Bone marrow (tissue), 2 donors: ENCODE results near the gene YPEL5.
A peak's percentile ranks its signal among the peaks of the same experiment; 100 is the strongest.
"Not testable (repeated sequence)": the region's sequence is repeated elsewhere in the genome, so short reads cannot be mapped to it uniquely, and the experiment has no call there.

ENCODE experiments used
- DNase-seq, 2 donors: peaks; one replicate each; lab custom pipeline; 2025; lab: John Stamatoyannopoulos, UW

YPEL5 gene

DNA sequence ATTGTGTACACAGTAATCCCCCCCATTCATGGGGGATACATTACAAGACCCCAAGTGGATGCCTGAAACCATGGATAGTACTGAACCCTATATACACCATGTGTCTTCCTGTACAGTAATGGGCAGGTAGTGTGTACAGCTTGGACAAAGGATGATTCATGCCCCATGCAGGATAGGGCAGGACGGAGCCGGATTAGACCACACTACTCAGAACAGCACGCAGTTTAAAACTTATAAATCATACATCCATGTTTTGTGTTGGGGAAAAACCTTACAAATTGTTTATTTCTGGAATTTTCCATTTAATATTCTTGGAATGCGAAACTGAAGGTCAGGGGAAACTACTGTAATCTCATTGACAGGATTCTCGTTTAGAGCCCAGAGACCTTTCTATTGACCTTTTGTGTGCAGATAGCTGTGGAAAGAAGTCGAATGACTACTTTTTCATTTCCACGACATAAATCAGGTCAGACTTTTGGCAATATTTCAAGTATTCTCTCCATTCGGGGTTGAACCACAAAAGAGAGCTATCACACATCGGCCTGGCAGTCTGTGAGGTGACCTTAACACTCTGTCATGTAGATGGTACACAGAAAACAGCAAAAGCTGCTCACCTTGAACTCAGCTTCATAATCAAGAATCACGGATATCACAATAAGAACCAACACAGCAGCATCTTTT lies 9.9 kb upstream of the YPEL5 start:
- no peak for DNase-seq

DNA sequence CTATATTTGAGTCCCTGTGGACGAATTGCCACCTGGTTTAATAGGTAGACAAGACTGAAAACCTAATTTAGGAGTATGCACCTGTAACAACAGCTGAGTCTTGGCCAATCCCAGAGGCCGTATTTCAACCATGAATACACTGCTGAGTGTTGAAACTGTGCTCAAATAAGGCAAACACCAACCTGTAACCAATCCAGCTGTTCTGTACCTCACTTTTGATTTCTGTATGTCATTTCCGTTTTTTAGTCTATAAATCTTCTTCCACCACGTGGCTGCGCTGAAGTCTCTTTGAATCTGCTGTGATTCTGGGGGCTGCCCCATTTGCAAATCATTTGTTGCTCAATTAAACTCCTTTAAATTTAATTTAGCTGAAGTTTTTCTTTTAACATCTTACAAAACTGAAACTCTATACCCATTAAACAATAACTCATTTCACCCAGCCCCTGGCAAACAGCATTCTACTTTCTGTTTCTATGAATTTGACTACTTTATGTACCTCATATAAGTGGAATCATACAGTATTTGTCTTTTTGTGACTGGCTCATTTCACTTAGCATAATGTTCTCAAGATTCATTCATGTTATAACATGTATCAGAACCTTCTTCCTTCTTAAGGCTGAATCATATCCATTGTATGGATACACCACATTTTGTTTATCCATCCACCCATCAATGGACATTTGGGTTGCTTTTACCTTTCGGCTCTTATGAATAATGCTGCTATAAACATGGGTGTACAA lies 7.5 kb upstream of the YPEL5 start:
- DNase-seq: peak in 1 of 2 donors; percentile 11

- DNase-seq: no peak
These were observed 5.7 kb upstream of the YPEL5 start for GRCh38 chr2:30141136-30141535.

DNA sequence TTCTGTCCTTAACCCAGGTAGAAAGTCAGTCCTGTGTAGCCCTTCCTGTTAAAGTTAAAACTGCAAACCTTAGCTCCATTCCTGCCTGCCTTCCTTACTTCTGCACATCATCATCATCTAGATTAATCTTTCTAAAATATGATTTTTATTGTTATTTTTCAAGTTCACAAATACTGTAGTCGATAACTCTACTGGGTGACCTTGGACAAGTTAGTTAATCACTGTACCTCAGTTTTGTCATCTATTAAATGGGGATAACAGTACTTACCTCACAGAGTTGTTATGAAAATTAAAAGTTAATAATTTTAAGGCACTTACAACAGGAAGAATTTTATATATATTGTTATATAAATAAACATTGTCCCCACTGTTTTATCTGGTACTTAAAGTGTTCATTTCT lies 2.5 kb upstream of the YPEL5 start:
- DNase-seq: no peak

DNA sequence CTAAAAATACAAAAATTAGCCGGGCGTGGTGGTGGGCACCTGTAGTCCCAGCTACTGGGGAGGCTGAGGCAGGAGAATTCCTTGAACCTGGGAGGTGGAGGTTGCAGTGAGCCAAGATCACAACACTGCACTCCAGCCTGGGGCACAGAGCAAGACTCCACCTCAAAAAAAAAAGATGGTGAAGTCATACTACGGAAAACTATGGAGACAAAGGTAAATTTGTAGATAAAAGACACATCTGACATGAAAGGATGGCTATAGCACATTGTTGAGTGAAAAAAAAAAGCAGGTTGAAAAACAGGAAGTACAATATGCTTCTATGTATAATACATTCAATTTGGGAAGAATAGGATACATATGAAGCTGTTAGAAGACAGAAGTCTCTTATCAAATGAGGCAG lies 1.9 kb upstream of the YPEL5 start:
- DNase-seq: not testable (repeated sequence)

GRCh38 chr2:30145826-30146336 lies 926 bp upstream of the YPEL5 start:
- DNase-seq: no peak

DNA sequence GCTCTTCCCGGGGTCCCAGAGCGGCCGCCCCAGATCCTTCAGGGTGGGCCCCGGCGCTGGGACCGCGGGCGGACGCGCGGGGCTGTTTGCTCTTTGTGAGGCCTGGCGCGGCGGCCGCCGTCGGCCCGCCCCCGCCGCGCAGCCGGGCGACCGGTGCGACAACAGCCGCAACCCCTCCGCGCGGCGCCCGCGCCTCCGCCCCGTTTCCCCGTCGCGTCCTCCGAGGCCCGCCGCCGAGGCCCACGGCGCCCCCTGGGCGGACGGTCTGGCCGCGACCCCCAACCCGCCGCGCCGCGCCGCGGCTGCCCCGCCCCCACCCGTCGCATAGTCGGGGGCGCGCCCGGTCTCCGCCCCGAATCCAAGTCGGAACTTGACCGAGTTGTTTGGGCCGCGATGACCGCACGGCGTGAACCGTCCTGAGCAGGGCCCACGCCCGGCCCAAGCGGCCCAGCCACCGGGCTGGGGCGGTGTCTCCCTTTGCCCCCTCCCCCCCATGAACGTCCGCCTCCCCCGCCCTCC lies 448 bp downstream of the YPEL5 start:
- DNase-seq: no peak

GRCh38 chr2:30147715-30148610 lies 1.2 kb downstream of the YPEL5 start:
- peak; percentile 57 to 58 for DNase-seq

DNA sequence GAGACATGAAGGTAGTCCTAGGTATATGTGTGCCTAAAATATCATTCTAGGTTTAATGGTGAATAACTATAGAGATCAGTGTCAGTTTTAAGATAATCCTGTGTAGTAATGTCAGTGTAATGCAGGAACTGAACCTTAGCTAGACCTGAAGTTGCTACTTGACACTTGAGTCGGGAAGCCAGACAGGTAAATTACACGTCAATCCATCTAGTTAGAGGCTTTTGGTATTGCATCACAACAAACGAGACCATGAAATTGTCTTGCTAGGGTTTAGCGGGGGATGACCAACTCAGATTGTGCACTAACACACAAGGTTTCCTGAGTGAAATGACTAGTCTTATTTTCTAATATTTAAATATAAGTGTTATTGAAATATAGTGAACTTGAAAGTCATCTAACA lies 2.0 kb downstream of the YPEL5 start:
- no peak for DNase-seq

DNA sequence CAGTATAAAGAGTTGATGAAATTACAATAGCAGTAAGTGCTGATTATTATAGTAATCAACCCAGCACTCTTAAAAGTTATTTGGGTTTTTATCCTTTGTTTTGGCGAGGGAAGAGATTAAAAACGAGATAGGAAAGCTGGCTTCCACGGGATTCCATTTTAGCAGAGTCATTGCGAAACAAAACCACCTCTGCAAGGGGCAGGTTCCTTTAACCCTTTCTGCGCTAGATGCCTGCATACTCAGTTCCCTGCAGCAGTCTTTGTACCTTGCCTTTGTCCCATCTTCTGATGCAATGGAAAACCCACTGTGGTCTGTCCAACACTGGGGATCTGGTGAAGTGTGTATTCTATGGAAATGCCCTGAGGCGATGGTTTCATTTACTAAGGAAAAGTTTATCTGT lies 2.7 kb downstream of the YPEL5 start:
- DNase-seq: no peak

GRCh38 chr2:30149976-30150375 lies 3.2 kb downstream of the YPEL5 start:
- no peak for DNase-seq

- DNase-seq: no peak
These were observed 4.0 kb downstream of the YPEL5 start for GRCh38 chr2:30150786-30151185.

DNA sequence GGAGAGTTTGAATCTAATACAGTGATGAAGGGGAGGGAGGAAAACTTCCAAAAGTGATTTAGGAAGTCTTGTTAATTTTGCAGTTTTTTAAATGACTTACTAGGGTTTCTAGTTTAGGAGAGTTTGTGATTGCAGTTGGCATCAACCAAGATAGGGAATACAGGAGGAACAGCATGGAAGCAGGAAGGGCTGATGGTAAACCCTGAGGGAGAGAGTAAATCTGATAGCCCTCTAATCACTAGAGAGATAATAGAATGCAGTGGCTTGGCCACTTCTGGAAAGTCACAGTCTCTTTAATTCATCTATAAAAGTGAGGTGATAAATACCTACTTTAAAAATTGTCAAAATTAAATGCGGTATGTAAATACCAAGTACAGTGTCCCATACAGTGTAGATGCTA lies 5.6 kb downstream of the YPEL5 start:
- no peak for DNase-seq

- DNase-seq: no peak
These were observed 8.4 kb downstream of the YPEL5 start for GRCh38 chr2:30155202-30155601.

DNA sequence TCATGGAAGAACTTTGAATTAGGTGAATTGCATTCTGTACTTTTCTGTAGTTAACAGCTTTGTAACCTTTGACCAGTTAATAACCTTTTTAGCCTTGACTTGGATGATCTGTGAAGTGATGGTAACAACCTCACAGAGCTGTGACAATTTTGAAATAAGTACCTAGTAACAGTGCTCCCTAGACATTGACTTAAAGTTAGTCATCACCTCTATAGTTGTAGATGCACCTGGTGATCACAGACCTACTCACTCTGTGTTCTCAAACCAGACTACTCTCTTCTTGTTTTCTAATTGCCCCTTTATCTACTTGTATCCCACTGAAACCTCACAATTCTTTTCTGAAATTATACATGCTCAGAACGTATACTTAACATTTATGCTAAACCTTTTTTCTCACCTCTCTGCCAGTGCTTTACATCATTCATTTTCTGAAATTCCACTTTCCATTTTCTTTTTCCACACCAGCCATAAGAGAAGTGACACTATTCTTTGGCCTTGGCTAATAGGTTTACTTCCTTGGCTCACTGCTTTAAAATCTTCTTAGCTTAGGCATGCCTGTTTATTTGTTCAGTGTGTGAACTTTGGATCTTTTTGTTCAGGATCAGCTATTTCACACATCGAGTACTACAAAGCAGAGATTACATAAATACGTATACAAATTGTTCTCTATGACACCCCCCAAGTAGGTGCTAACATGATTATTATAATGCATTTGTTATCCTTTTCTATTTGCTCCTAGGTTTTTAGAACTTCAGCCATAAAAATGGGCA lies 9.3 kb downstream of the YPEL5 start:
- no peak for DNase-seq

DNA sequence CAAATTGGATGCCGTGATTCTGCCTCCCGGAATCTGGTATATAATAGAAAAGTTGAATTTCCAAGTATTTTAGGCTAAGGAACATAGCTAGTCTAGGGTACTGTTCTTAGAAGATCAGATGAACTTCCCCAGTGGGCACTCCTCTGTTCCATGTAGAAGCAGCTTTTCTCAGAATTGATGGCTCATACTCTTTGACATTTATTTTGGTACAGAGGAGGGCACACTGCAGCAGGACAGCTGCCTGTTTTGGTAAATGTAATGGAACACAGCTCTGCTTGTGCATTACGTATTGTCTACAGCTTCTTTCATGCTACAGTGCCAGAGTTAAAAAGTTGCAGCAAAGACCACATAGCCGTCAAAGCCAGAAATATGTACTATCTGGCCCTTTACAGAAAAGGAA lies 10.8 kb downstream of the YPEL5 start:
- DNase-seq: no peak

DNA sequence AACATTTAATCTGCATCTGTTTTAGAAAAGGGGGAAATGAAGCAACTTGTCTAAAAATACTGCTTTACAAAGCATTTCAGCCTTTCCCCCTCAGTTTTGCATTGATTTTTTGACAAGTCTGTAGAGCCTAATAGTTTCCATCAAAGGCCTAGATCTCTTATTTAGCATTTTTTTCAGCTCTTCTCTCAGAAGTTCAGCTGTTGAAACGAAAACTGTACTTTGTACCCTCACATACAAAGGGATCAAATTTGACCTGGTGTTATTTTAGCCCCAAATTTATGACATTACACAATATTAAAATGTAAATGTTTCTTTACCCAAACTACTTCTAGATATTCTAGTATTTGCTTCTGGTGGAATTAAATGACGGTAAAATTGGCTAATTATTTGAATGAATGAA lies 13.0 kb downstream of the YPEL5 start:
- DNase-seq: no peak

- no peak for DNase-seq
These were observed 15.3 kb downstream of the YPEL5 start for GRCh38 chr2:30161929-30162706.

DNA sequence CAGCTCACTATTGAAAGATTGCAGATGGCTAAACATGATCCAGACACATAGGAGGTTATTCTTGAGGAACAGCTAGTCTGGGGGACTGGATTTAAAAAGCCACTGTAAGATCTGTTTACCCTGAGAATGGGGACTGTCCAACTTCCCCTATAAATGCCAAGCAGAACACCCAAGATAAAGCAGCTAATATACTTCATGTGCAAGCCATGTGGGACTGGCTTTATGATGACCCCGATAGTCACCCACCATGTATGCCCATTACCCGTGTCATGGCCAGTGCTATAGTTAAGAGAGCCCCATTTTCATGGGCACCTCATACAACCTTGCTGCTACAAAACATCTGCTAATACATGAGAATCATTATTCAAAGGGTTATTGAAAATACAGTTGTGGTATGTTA lies 16.0 kb downstream of the YPEL5 start:
- DNase-seq: no peak

GRCh38 chr2:30164131-30164925 lies 17.5 kb downstream of the YPEL5 start:
- no peak for DNase-seq
